ENCODE measurements around the gene USP44.

DNA sequence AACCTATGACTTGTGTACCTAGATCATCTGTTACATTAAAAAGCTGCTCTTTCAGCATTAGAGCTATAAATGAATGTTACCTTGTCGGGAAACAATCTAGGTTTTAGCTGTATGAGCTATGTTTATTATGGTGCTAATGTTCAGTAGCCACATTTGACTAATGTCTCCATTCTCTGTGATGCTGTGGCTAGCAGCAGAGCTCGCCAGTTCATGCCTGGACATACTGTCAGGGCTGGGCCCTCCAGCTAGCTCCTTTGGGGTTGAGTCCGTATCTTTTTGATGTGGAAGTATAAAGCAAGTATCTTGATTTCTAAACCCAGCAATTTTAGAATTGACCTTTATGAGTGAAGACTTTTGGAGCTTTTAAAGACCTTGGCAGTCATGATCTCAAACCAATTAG, 36.1 kb downstream of the USP44 start:
- TF ChIP-seq, protein P1, sequence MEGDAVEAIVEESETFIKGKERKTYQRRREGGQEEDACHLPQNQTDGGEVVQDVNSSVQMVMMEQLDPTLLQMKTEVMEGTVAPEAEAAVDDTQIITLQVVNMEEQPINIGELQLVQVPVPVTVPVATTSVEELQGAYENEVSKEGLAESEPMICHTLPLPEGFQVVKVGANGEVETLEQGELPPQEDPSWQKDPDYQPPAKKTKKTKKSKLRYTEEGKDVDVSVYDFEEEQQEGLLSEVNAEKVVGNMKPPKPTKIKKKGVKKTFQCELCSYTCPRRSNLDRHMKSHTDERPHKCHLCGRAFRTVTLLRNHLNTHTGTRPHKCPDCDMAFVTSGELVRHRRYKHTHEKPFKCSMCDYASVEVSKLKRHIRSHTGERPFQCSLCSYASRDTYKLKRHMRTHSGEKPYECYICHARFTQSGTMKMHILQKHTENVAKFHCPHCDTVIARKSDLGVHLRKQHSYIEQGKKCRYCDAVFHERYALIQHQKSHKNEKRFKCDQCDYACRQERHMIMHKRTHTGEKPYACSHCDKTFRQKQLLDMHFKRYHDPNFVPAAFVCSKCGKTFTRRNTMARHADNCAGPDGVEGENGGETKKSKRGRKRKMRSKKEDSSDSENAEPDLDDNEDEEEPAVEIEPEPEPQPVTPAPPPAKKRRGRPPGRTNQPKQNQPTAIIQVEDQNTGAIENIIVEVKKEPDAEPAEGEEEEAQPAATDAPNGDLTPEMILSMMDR (IDR thresholded peaks at IDR 0.05), result no peak
- TF ChIP-seq POLR2A (IDR thresholded peaks at IDR 0.05) (no peak), EP300 (IDR thresholded peaks at IDR 0.05) (no peak)
